Motor neuron (in vitro differentiated cells): ENCODE results near the gene ZPBP. TPM values are rescaled to one million over a fixed set of nuclear protein-coding genes. Genes with fewer than 3 reads are reported as not detected.
"Not testable (repeated sequence)": the region's sequence is repeated elsewhere in the genome, so short reads cannot be mapped to it uniquely, and the experiment has no call there.

ENCODE experiments used
- ATAC-seq, 8 experiments: fragments of 200-7000 bp; cut with Tn5 transposase; replicated peaks in 6 of 8; 2 replicates each; pipeline ENCODE4 v1.8.0; 2021; ENCODE audit warnings: mild to moderate bottlenecking in 8 of 8, moderate library complexity in 8 of 8
- H3K27ac ChIP-seq, 2 donors: fragments of 250-450 bp; sonication (Bioruptor Pico); 2 replicates each; pipeline ENCODE4 v1.9.0; 2021; ENCODE audit warnings: antibody characterized with exemption in 2 of 2, mild to moderate bottlenecking in 2 of 2, moderate library complexity in 1 of 2
- H3K4me1 ChIP-seq, 2 donors: fragments of 250-450 bp; sonication (Bioruptor Pico); replicated peaks in 1 of 2; 2 replicates each; pipeline ENCODE4 v1.6.1; 2021; ENCODE audit warnings: antibody characterized with exemption in 2 of 2, mild to moderate bottlenecking in 2 of 2, moderate library complexity in 1 of 2
- H3K4me3 ChIP-seq, 5 donors: fragments of 250-450 bp; sonication (Bioruptor Pico); 2 replicates each; pipeline ENCODE4 v1.9.0; 2021; ENCODE audit warnings: antibody characterized with exemption in 5 of 5, mild to moderate bottlenecking in 5 of 5, moderate library complexity in 4 of 5
- WGBS, 10 experiments: fragments of 450-650 bp; shearing (Covaris generic); methylation state at CpG; one replicate each; pipeline ENCODE4 v1.0.0; 2022; 5-methylcytosine and 5-hydroxymethylcytosine counted together
- in situ Hi-C, 9 experiments: fragments of 400-800 bp; cut with MboI; loops; one replicate each; pipeline ENCODE4 v1.15.0; 2021; ENCODE audit warnings: low sequenced_read_pairs in 9 of 9, low pct_unique_long_range_greater_than_20kb in 2 of 9; ENCODE audit not compliant: unreplicated experiment in 9 of 9
- total RNA-seq, 8 experiments: library from RNA; unstranded; fragments of 300-600 nt; gene quantifications; 2 replicates each; pipeline versions ENCODE4 v1.2.3 to v1.2.4, GENCODE V29; 2022

ZPBP gene
- total RNA-seq, 8 experiments from 2014 or later, result not detected

GRCh38 chr7:50088463-50089129, 4.5 kb downstream of the ZPBP start:
- H3K4me1 ChIP-seq, result no peaks in the 10 kb centered on the region
- in situ Hi-C loops, result loop anchor here in 1 of 9 experiments (25.0 kb wide), 1 partner anchor 1074 kb away; no protein-coding TSS in a partner anchor
- WGBS, 10 experiments, result 0 to 61% (median 15%) methylated on average over 2 of the region's 2 CpGs; no CpG with 5 or more reads in 1 of the 10 experiments
- no peak overlapping the region for H3K27ac ChIP-seq
- ATAC-seq, result no peak
- no peak overlapping the region for H3K4me3 ChIP-seq

- 0 to 55% (median 46%) methylated on average over 3 to 4 of the region's 5 CpGs; no CpG with 5 or more reads in 3 of the 10 experiments for WGBS, 10 experiments
- no peak overlapping the region for H3K27ac ChIP-seq
- peak in 3 of 8 experiments; percentile 30 to 100 (median 53) for ATAC-seq
- in situ Hi-C loops, result loop anchor here in 1 of 9 experiments (25.0 kb wide), 1 partner anchor 1077 kb away; no protein-coding TSS in a partner anchor
- no peak overlapping the region for H3K4me3 ChIP-seq
- no peaks in the 10 kb centered on the region for H3K4me1 ChIP-seq
Measured at GRCh38 chr7:50085344-50085743, 7.7 kb downstream of the ZPBP start.

DNA sequence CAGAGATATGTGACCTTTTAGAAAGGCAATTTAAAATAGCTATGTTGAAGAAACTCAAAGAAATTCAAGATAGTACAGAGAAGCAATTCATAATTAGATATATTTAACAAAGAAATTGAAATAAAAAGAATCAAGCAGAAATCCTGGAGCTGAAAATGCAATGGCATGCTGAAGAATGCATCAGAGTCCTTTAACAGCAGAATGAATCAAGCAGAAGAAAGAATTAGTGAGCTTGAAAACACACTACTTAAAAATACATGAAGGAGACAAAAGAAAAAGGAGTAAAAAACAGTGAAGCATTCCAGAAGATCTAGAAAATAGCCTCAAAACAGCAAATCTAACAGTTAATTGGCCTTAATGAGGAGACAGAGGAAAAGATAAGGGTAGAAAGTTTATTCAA, 20.0 kb downstream of the ZPBP start:
- H3K4me1 ChIP-seq, result no peaks in the 10 kb centered on the region
- no peak overlapping the region for H3K27ac ChIP-seq
- no peak overlapping the region for H3K4me3 ChIP-seq
- ATAC-seq, result no peak
- in situ Hi-C loops, result no loop called here

- in situ Hi-C loops, result no loop called here
- 0 to 100% (median 80%) methylated on average over 2 to 8 of the region's 8 CpGs; no CpG with 5 or more reads in 1 of the 10 experiments for WGBS, 10 experiments
- Histone ChIP-seq H3K4me3 (no peak overlapping the region), H3K27ac (no peak overlapping the region), H3K4me1 (no peaks in the 10 kb centered on the region)
- peak in 3 of 8 experiments; percentile 72 to 80 (median 74) for ATAC-seq
Measured at GRCh38 chr7:50069613-50070012, 23.4 kb downstream of the ZPBP start.

- ATAC-seq, result peak in 4 of 8 experiments; percentile 47 to 77 (median 63)
- Histone ChIP-seq H3K4me1 (no peaks in the 10 kb centered on the region), H3K4me3 (peak overlapping the region in 1 of 5 donors; percentile 16), H3K27ac (no peak overlapping the region)
- WGBS, 10 experiments, result 0 to 71% (median 31%) methylated on average over 1 to 5 of the region's 6 CpGs; no CpG with 5 or more reads in 1 of the 10 experiments
- in situ Hi-C loops, result no loop called here
Measured at GRCh38 chr7:50068850-50069551, 24.0 kb downstream of the ZPBP start.

DNA sequence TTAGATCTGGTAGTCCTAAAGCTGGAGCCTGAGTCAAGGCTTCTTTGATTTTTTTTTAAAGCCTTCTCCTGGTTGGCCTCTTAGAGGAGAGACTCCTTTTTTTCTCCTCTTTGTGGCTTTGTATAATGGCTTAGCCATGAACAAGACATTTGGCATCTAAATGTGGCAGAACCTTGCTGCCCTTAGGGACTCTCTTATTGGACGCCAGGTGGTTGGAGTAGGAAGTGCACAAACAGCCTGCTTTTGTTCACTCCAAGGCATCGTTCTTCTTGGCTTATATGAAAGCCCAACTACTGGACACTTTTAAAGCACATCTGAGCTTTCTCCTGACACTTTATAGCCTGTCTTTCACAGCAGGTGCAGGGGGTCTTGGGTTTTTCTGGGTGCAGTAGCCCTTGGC, 25.0 kb downstream of the ZPBP start:
- in situ Hi-C loops, result no loop called here
- peak in 4 of 8 experiments; percentile 18 to 53 (median 26) for ATAC-seq
- H3K4me1 ChIP-seq, result no peaks in the 10 kb centered on the region
- H3K27ac ChIP-seq, result no peak overlapping the region
- H3K4me3 ChIP-seq, result no peak overlapping the region
- WGBS, 10 experiments, result 0 to 90% (median 79%) methylated on average over 2 of the region's 2 CpGs; no CpG with 5 or more reads in 5 of the 10 experiments

DNA sequence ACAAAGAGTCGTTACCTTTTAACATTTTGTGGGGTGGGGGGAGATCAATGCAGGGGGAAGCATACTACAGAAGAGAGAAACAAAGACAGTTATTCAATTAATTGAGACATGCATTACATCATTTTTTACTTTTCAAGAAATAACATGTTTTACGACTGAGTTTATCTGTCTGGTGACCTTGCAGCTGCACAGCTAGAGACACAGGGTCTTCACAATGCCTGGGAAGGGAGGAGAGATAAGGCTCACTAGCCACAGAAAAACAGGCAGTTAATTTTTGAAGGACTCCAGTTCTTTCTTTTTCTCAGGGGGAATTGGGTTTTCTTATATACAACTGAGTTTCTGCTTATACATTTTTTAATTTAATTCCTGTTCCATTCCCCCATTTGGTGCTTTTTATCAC, 30.1 kb downstream of the ZPBP start:
- no peaks in the 10 kb centered on the region for H3K4me1 ChIP-seq
- in situ Hi-C loops, result no loop called here
- H3K4me3 ChIP-seq, result no peak overlapping the region
- no peak overlapping the region for H3K27ac ChIP-seq
- ATAC-seq, result no peak
- 0 to 90% (median 85%) methylated on average over 1 to 2 of the region's 2 CpGs; no CpG with 5 or more reads in 2 of the 10 experiments for WGBS, 10 experiments

- no peak overlapping the region for H3K27ac ChIP-seq
- H3K4me1 ChIP-seq, result no peaks in the 10 kb centered on the region
- in situ Hi-C loops, result no loop called here
- H3K4me3 ChIP-seq, result no peak overlapping the region
- 50 to 100% (median 67%) methylated on average over 1 of the region's 1 CpG; no CpG with 5 or more reads in 3 of the 10 experiments for WGBS, 10 experiments
- no peak for ATAC-seq
Measured at GRCh38 chr7:50056131-50056530, 36.9 kb downstream of the ZPBP start.

GRCh38 chr7:50047716-50048115, 45.3 kb downstream of the ZPBP start:
- 1 to 100% (median 70%) methylated on average over 1 to 5 of the region's 5 CpGs for WGBS, 10 experiments

DNA sequence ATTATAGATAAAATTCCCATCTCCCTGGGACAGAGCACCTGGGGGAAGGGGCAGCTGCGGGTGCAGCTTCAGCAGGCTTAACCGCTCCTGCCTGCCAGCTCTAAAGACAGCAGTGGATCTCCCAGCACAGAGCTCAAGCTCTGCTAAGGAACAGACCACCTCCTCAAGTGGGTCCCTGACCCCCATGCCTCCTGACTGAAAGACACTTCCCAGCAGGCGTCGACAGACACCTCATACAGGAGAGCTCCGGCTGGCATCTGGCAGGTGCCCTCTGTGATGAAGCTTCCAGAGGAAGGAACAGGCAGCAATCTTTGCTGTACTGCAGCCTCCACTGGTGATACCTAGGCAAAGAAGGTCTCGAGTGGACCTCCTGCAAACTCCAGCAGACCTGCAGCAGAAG, 51.9 kb downstream of the ZPBP start:
- H3K27ac ChIP-seq, H3K4me1 ChIP-seq, H3K4me3 ChIP-seq, in situ Hi-C loops, ATAC-seq: not testable (repeated sequence)
- WGBS, 10 experiments, result 0 to 87% (median 75%) methylated on average over 1 to 4 of the region's 6 CpGs; no CpG with 5 or more reads in 3 of the 10 experiments

More at GRCh38 chr7:50047716-50048115, 45.3 kb downstream of the ZPBP start:
- in situ Hi-C loops, result no loop called here
- H3K27ac ChIP-seq, result no peak overlapping the region
- no peak overlapping the region for H3K4me3 ChIP-seq
- H3K4me1 ChIP-seq, result no peaks in the 10 kb centered on the region
- ATAC-seq, result no peak

- in situ Hi-C loops, result no loop called here
- Histone ChIP-seq H3K4me3 (no peak overlapping the region), H3K27ac (no peak overlapping the region), H3K4me1 (no peaks in the 10 kb centered on the region)
- 0 to 100% (median 86%) methylated on average over 1 to 2 of the region's 2 CpGs for WGBS, 10 experiments
- no peak for ATAC-seq
Measured at GRCh38 chr7:50037086-50037485, 56.0 kb downstream of the ZPBP start.

DNA sequence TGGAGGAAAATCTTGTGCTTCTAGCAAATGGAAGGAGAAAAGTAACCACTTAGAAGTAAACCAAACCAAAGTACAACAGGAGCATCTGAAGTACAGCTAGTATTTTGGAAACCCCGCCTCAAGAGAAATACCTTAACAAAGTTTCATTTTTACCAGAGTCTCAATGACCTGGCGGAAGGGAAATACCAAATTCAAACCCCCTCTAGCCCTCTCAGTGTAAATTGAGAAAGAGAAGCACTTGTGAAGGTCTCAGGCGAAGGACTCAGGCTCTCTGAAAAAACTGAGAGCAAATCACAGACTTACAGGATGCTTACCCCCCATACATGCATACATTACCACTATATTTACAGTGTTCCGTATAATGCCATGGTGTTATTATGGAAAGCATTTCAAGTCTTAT, 70.1 kb downstream of the ZPBP start:
- H3K4me1 ChIP-seq, result no peaks in the 10 kb centered on the region
- no peak overlapping the region for H3K27ac ChIP-seq
- no peak for ATAC-seq
- no peak overlapping the region for H3K4me3 ChIP-seq
- WGBS, 10 experiments, result 9 to 100% (median 72%) methylated on average over 1 to 4 of the region's 4 CpGs; no CpG with 5 or more reads in 2 of the 10 experiments
- in situ Hi-C loops, result no loop called here

DNA sequence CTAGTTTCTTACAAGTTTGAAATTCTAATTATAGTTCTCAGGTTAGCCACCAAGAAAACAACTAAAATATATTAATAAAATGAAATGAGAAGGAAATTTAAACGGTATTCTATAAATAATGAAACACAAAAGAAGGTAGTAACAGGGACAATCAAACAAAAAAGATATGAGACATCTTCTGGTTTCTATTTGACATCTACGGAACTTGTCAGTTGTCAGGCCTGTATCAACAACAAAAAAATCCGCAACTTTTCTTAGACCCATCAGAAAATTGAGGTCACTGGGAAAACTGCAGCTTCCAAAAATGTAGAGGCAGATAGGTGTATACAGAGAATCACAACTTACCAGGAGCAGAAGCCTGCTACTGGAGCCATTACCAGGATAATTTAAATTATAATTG, 70.6 kb downstream of the ZPBP start:
- in situ Hi-C loops, result no loop called here
- ATAC-seq, result no peak
- 5 to 94% (median 82%) methylated on average over 2 to 3 of the region's 3 CpGs for WGBS, 10 experiments
- Histone ChIP-seq H3K27ac (no peak overlapping the region), H3K4me1 (no peaks in the 10 kb centered on the region), H3K4me3 (no peak overlapping the region)
